Upper lobe of right lung (tissue), 1 donor: Measurements from ENCODE around the gene LRRC30. TPM values are rescaled to one million over a fixed set of nuclear protein-coding genes. Genes with fewer than 3 reads are reported as not detected.

Source experiments
- ATAC-seq: fragments of 200-7000 bp; cut with Tn5 transposase; one replicate; pipeline ENCODE4 v1.9.1; 2020; ENCODE audit warnings: mild to moderate bottlenecking, moderate library complexity
- DNase-seq: peaks from one replicate; pipeline ENCODE4 v3.0.0-alpha.2; 2020
- H3K27ac ChIP-seq: fragments of 200-600 bp; one replicate; pipeline ENCODE4 v1.8.0; 2022
- H3K27me3 ChIP-seq: fragments of 200-600 bp; one replicate; pipeline ENCODE4 v1.8.0; 2022; ENCODE audit warnings: mild to moderate bottlenecking
- H3K36me3 ChIP-seq: fragments of 200-600 bp; one replicate; pipeline ENCODE4 v1.8.0; 2022
- H3K4me1 ChIP-seq: fragments of 200-600 bp; one replicate; pipeline ENCODE4 v1.8.0; 2022
- H3K4me3 ChIP-seq: fragments of 200-600 bp; one replicate; pipeline ENCODE4 v1.8.0; 2022; ENCODE audit warnings: mild to moderate bottlenecking
- H3K9me3 ChIP-seq: fragments of 200-600 bp; one replicate; pipeline ENCODE4 v1.8.0; 2022
- CTCF ChIP-seq: fragments of 200-600 bp; IDR thresholded peaks from one replicate; pipeline ENCODE4 v1.8.0; 2022; ENCODE audit warnings: antibody characterized with exemption
- intact Hi-C: fragments of 100-400 bp; cut with DNase I; formaldehyde crosslinking; loops from one replicate; pipeline ENCODE4 v1.11.0; 2022
- total RNA-seq: library from RNA; stranded (reverse); fragmentation: NEBNext Ultra II Directional; extraction: Animal tissue kit (Norgen Biotek cat#: 25700); gene quantifications from one replicate; pipeline ENCODE4 v1.2.1, GENCODE V29; 2021
- donor health status: DM: no; HTN: yes; CAD: no; lungs with severe emphysema.

LRRC30 gene
- total RNA-seq, 1 donor from 2014 or later: not detected

DNA sequence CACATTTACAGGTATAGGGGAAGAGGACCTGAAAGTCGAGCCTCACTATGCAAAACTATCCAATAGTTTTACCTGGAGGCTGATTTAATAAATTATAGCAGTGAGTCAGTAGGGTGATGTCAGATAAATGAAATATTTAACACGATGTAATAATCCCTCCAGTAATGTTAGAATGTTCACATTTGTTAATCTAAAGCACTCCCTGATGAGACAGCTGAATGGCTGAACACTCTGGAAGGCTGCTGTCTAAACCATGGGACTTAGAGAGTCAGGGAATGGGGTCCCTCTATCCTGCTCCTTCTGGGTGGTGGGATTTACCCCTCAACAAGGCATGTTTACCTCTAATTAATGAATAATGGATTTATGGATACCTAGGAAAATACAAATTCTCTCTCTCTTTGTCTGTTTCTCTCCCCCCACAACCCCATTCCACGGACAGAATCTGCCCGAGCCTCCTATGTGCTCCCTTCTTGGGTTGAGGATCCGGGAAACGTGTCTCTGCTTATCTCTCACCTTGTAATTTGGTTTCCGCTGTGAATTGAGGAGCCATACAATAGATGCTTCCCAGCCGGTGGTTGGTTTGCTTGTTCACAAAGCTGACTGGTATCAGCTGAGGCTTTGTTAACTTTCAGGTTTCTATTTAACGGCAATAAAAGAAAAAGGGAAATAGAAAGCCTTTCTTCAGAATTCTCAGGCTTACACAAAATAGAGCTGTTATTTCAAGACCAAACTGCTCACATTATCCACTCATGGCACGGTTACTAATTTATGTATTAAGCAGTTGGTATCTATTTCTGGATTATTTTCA is 25.9 kb downstream of the LRRC30 start:
- intact Hi-C loops: no loop called here
- Histone ChIP-seq H3K9me3 (no peaks in the 10 kb centered on the region), H3K27ac (no peak overlapping the region), H3K27me3 (no peaks in the 10 kb centered on the region), H3K36me3 (no peaks in the 10 kb centered on the region), H3K4me1 (peaks cover 4% of the 10 kb centered on the region), H3K4me3 (no peak overlapping the region)
- TF ChIP-seq CTCF: no peak
- ATAC-seq (no peak), DNase-seq (no peak)

DNA sequence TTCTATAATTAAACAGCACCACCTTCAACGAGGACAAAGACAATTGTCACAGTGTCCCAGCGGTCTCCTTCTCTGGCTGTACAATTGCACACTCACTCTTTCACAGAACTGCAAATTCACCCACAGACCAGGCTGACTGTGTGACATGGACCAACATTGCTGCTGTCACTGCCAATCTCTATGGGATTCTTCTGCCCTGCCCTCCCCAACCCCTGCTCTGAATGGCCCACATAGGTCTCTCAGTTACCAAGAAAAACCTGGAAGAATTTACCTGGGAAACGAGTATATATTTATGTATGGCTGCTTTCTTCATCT is 26.5 kb downstream of the LRRC30 start:
- no peak for DNase-seq
- H3K4me3 ChIP-seq: no peak overlapping the region

GRCh38 chr18:7259475-7259874 is 28.6 kb downstream of the LRRC30 start:
- no peak for TF ChIP-seq CTCF
- Histone ChIP-seq H3K27ac (no peak overlapping the region), H3K9me3 (no peaks in the 10 kb centered on the region), H3K4me1 (peaks cover 4% of the 10 kb centered on the region), H3K36me3 (no peaks in the 10 kb centered on the region), H3K4me3 (no peak overlapping the region), H3K27me3 (no peaks in the 10 kb centered on the region)
- ATAC-seq (no peak), DNase-seq (no peak)
- intact Hi-C loops: no loop called here

More for the DNA sequence above, 26.5 kb downstream of the LRRC30 start:
- no peaks in the 10 kb centered on the region for H3K9me3 ChIP-seq
- no peak for ATAC-seq
- intact Hi-C loops: no loop called here
- H3K27ac ChIP-seq: no peak overlapping the region
- peaks cover 4% of the 10 kb centered on the region for H3K4me1 ChIP-seq
- H3K36me3 ChIP-seq: no peaks in the 10 kb centered on the region
- no peaks in the 10 kb centered on the region for H3K27me3 ChIP-seq
- TF ChIP-seq CTCF: no peak

DNA sequence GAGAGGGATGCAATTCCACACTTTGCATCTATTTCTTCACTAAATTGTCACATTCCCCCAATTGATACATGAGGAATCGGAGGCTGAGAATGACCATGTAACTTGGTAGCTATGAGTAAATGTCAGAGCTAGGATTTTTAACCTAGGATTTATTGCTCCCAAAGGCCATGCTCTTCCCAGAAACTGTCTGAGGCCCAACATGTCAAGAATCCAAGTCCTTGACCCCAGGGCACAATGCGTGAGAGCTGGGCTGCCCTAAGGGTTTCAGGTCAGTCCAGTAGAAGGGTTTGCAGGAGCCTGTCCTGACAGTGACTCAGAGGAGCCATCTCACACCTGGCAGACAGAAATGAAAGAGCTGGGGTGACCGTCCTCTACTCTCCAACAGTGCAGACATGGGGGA is 30.3 kb downstream of the LRRC30 start:
- intact Hi-C loops: no loop called here
- Histone ChIP-seq H3K9me3 (no peaks in the 10 kb centered on the region), H3K27ac (no peak overlapping the region), H3K27me3 (no peaks in the 10 kb centered on the region), H3K4me1 (peaks cover 4% of the 10 kb centered on the region), H3K36me3 (no peaks in the 10 kb centered on the region), H3K4me3 (no peak overlapping the region)
- TF ChIP-seq CTCF: no peak
- ATAC-seq (no peak), DNase-seq (no peak)

GRCh38 chr18:7267973-7268372 is 37.1 kb downstream of the LRRC30 start:
- no peak for TF ChIP-seq CTCF

More at GRCh38 chr18:7267973-7268372, 37.1 kb downstream of the LRRC30 start:
- peaks cover 10% of the 10 kb centered on the region for H3K4me1 ChIP-seq
- no peaks in the 10 kb centered on the region for H3K9me3 ChIP-seq
- DNase-seq (no peak), ATAC-seq (no peak)
- no peaks in the 10 kb centered on the region for H3K27me3 ChIP-seq
- intact Hi-C loops: no loop called here
- H3K27ac ChIP-seq: no peak overlapping the region
- H3K4me3 ChIP-seq: no peak overlapping the region
- no peaks in the 10 kb centered on the region for H3K36me3 ChIP-seq
